D721Med (cell line): ENCODE data around the gene RNASE1.

Experiments used
- DNase-seq: peaks from one replicate; pipeline ENCODE4 v3.0.0; 2011; ENCODE audit warnings: low spot score; ENCODE audit not compliant: insufficient read length
- FAIRE-seq: peaks from 2 replicates; lab custom pipeline; 2011; peaks lifted over from hg19 to GRCh38; lab: Jason Lieb, UNC
- CTCF ChIP-seq: IDR thresholded peaks from 2 replicates; pipeline ENCODE4 v1.5.1; 2012; ENCODE audit warnings: mild to moderate bottlenecking, control low read depth; ENCODE audit not compliant: insufficient read depth; ENCODE audit errors: missing control alignments

The RNASE1 gene

DNA sequence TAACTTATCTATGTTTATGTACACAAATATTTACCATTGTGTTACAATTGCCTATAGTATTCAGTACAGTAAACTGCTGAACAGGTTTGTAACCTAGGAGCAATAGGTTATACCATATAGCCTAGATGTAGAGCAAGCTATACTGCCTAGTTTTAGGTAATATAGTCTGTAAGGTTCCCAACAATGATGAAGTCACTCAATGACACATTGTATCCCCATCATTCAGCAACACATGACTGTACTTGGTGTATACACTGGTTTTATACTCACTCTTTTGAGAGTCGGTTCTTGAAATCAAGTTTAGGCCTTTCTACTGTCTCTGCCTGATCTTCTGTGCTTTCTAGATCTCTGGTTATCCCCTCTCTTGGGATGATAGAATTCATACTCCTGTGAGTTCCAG lies 5.5 kb downstream of the RNASE1 start:
- DNase-seq (no peak), FAIRE-seq (no peak)
- no peak for TF ChIP-seq CTCF

- no peak for DNase-seq
- no peak for FAIRE-seq
Measured at GRCh38 chr14:20794644-20795369, 7.8 kb downstream of the RNASE1 start.

DNA sequence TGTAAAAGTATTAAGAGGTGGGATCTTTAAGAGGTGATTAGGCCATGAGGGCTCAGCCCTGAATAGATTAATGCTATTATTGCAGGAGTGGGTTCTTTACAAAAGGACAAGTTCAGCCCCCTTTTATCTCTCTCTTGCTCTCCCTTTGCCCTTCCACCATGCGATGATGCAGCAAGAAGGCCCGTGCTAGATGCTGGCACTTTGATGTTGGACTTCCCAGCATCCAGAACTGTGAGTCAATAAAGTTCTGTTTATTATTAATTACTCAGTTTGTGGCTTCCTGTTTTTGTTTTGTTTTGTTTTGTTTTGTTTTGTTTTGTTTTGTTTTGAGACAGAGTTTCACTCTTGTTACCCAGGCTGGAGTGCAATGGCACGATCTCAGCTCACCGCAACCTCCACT lies 10.1 kb downstream of the RNASE1 start:
- FAIRE-seq: no peak
- no peak for TF ChIP-seq CTCF
- no peak for DNase-seq

More at GRCh38 chr14:20794644-20795369, 7.8 kb downstream of the RNASE1 start:
- TF ChIP-seq CTCF: no peak

- FAIRE-seq (no peak), DNase-seq (no peak)
- no peak for TF ChIP-seq CTCF
Measured at GRCh38 chr14:20791597-20791996, 11.0 kb downstream of the RNASE1 start.

DNA sequence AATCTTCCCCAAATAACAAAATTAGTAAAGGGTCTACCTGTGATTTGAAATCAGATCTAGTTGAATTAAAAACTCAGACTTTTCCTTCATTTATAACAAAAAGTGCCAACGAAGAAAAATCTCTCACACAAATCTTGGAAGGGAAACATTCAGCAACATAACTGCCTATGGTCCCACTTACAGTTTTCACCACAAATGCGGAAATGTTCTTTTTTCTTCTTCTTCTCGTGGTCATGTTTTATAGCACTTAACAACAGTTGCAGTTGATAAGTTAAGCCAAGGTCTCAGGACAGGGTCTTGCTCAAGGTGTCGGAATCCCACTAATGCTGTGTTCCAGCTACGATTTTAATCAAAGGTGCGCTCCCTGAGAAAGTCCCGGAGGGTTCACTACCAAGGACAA lies 11.5 kb downstream of the RNASE1 start:
- no peak for TF ChIP-seq CTCF
- no peak for FAIRE-seq
- no peak for DNase-seq

DNA sequence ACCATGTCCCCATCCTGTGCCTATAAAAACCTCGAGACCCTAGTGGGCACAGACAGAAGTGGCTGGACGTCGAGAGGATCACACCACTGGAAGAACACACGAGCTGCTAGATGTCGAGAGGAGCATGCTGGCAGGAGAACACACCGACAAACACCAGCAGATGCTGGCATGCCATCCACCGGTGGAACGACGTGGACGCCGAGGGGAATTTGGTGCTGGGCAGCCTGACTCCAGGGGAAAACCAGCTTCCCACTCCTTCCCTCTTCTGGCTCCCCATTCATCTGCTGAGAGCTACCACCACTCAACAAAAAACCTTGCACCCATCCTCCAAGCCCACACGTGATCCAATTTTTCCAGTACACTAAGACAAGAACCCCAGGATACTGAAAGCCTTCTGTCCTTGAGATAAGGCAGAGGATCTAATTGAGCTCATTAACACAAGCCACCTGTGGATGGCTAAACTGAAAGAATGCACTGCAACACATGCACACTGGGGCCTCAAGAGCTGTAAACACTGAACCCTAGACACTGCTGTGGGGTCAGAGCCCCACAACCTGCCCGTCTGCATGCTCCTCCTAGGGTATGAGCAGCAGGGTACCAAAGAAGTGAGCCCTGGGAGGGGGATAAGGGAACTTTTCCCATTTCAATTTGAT lies 12.1 kb downstream of the RNASE1 start:
- DNase-seq (no peak), FAIRE-seq (no peak)
- TF ChIP-seq CTCF: no peak
